CD4-positive, CD25-positive, alpha-beta regulatory T cell (primary cell): Measurements from ENCODE around the gene DCDC2C. TPM values are rescaled to one million over a fixed set of nuclear protein-coding genes. Genes with fewer than 3 reads are reported as not detected.

ENCODE experiments used
- ATAC-seq, 2 donors: fragments of 150-1000 bp; cut with Tn5 transposase; one replicate each; pipeline ENCODE4 v1.10.0; 2021; ENCODE audit warnings: low read depth in 2 of 2, moderate number of reproducible peaks in 2 of 2, moderate library complexity in 1 of 2
- DNase-seq, 3 donors: peaks; one replicate each; pipeline versions ENCODE4 v3.0.0 to v3.0.0-alpha.2; 2012 to 2022; ENCODE audit warnings: mixed read lengths in 1 of 3
- H3K27ac ChIP-seq: one replicate; pipeline ENCODE4 v1.7.0; 2013; ENCODE audit warnings: mild to moderate bottlenecking, low read length; ENCODE audit not compliant: insufficient read depth, poor library complexity, severe bottlenecking
- H3K27me3 ChIP-seq: one replicate; pipeline ENCODE4 v1.7.0; 2013; ENCODE audit warnings: low read length; ENCODE audit not compliant: control insufficient read depth, insufficient read depth
- H3K36me3 ChIP-seq: one replicate; pipeline ENCODE4 v1.7.0; 2013; ENCODE audit warnings: mild to moderate bottlenecking, low read length, moderate library complexity; ENCODE audit not compliant: control insufficient read depth, insufficient read depth
- H3K4me1 ChIP-seq: 2 replicates; pipeline ENCODE4 v1.7.0; 2013; ENCODE audit warnings: mild to moderate bottlenecking, low read length; ENCODE audit not compliant: insufficient read depth, control insufficient read depth, poor library complexity, severe bottlenecking
- H3K4me3 ChIP-seq: one replicate; pipeline ENCODE4 v1.7.0; 2013; ENCODE audit warnings: low read depth, mild to moderate bottlenecking, low read length, moderate library complexity
- H3K9me3 ChIP-seq, 2 experiments: 1 replicate in 1 of 2; 2 replicates in 1 of 2; pipeline ENCODE4 v1.7.0; 2013; ENCODE audit warnings: low read length in 2 of 2, mild to moderate bottlenecking in 1 of 2, moderate library complexity in 1 of 2; ENCODE audit not compliant: control insufficient read depth in 2 of 2
- H3K27ac Mint-ChIP-seq, 3 donors: one replicate each; pipeline ENCODE4 v1.8.0; 2020 to 2022; ENCODE audit warnings: mild to moderate bottlenecking in 3 of 3, mixed read lengths in 3 of 3, moderate library complexity in 2 of 3
- H3K27me3 Mint-ChIP-seq: one replicate; pipeline ENCODE4 v1.8.0; 2022; ENCODE audit warnings: mild to moderate bottlenecking, mixed read lengths
- H3K36me3 Mint-ChIP-seq: one replicate; pipeline ENCODE4 v1.8.0; 2020; ENCODE audit warnings: mixed read lengths
- H3K4me1 Mint-ChIP-seq, 4 donors: one replicate each; pipeline ENCODE4 v1.8.0; 2020 to 2022; ENCODE audit warnings: mixed read lengths in 4 of 4, mild to moderate bottlenecking in 1 of 4
- H3K4me3 Mint-ChIP-seq, 4 donors: one replicate each; pipeline ENCODE4 v1.8.0; 2020 to 2022; ENCODE audit warnings: mild to moderate bottlenecking in 4 of 4, mixed read lengths in 4 of 4, moderate library complexity in 3 of 4
- H3K9me3 Mint-ChIP-seq, 7 donors: one replicate each; pipeline ENCODE4 v1.8.0; 2020 to 2022; ENCODE audit warnings: mixed read lengths in 7 of 7, mild to moderate bottlenecking in 3 of 7, moderate library complexity in 2 of 7
- polyA plus RNA-seq, 4 donors: library from polyadenylated mRNA; unstranded; fragments of 300-500 nt; fragmentation: Illumina TruSeq; gene quantifications; one replicate each; pipeline ENCODE4 v1.2.3, GENCODE V29; 2021
- total RNA-seq: library from RNA; stranded (reverse); gene quantifications from one replicate; pipeline ENCODE4 v1.2.3, GENCODE V29; 2022

DCDC2C gene
- total and polyA plus RNA-seq, 5 donors from 2014 or later = not detected

DNA sequence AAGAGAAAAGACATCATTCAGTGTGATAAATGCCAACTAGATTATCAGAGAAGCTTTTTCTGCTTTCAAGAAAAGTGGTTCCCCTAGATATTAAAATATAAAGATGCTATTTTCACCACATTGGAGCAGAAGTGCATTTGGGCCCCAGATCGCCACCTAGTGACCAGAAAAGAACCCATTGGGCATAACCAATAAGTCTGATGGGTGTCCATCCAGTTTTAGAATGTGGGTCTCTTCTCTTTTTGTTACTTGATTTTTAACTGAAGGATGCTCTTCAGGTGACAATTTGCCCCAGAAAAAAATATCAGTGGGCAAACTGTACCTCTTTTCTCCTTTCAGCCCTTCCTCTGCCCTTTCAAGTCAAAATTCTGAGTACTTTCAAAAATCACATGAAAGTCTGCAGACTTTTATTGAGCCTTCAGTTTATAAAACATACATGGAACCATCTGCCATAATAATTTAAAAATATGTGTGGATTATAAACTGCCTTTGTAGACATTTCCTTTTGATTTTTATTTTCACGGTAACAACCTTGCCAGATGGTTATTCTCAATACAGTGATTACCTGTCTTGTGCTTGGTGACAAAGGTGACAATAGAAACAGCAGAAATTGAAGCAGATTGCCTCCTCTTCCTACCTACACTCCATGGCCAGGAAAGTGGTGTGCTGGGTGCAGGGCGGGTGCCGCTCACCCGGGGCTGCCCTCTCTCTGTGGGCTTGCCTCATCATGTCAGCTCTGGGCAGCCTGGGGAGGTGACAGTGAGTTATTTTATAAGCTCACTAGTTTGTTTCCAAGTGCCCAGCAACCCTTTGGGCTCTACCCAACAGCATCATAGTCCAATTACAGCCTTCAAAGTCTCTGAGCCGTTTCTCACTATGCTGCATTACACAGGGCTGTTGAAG, 124.5 kb downstream of the DCDC2C start:
- H3K27ac Mint-ChIP-seq = no peak overlapping the region

DNA sequence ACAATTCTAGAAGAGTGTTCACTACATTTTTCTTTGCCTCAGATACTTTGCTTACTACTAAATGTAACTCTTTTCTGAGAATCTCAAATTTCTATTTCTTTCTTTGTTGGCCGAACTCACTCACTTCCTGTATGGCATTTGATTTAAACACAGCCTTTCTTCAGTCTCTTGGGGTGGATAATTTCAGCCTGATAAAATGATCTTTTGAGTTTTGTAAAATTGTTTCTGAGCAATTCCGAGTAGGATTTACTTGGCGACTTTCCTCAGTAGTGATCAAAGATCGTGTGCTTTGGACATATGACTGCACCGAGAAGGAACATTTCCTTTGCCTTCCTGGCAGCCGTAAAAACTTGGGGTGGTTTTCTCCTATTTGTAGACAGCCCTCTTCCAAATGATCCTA, 127.4 kb downstream of the DCDC2C start:
- ATAC-seq (no peak), DNase-seq (no peak)
- Histone ChIP-seq H3K27ac (no peak overlapping the region), H3K27me3 (no peaks in the 10 kb centered on the region), H3K9me3 (no peaks in the 10 kb centered on the region), H3K36me3 (no peaks in the 10 kb centered on the region), H3K4me1 (no peaks in the 10 kb centered on the region), H3K4me3 (no peak overlapping the region)
- Mint-ChIP-seq H3K36me3 (no peaks in the 10 kb centered on the region), H3K9me3 (peaks cover 0 to 3% (median 0%) of the 10 kb centered on the region in 7 donors), H3K27me3 (no peaks in the 10 kb centered on the region), H3K4me1 (no peaks in the 10 kb centered on the region), H3K4me3 (no peak overlapping the region), H3K27ac (no peak overlapping the region)

More for the DNA sequence above, 124.5 kb downstream of the DCDC2C start:
- no peaks in the 10 kb centered on the region for H3K36me3 Mint-ChIP-seq
- H3K27ac ChIP-seq = no peak overlapping the region
- peaks cover 0 to 4% (median 2%) of the 10 kb centered on the region in 7 donors for H3K9me3 Mint-ChIP-seq
- H3K4me1 ChIP-seq = no peaks in the 10 kb centered on the region
- no peaks in the 10 kb centered on the region for H3K27me3 ChIP-seq
- peak in 1 of 3 donors; percentile 1 for DNase-seq
- ATAC-seq = no peak
- H3K4me1 Mint-ChIP-seq = no peaks in the 10 kb centered on the region
- H3K9me3 ChIP-seq = no peaks in the 10 kb centered on the region
- no peak overlapping the region for H3K4me3 Mint-ChIP-seq
- no peak overlapping the region for H3K4me3 ChIP-seq
- no peaks in the 10 kb centered on the region for H3K36me3 ChIP-seq
- H3K27me3 Mint-ChIP-seq = no peaks in the 10 kb centered on the region

DNA sequence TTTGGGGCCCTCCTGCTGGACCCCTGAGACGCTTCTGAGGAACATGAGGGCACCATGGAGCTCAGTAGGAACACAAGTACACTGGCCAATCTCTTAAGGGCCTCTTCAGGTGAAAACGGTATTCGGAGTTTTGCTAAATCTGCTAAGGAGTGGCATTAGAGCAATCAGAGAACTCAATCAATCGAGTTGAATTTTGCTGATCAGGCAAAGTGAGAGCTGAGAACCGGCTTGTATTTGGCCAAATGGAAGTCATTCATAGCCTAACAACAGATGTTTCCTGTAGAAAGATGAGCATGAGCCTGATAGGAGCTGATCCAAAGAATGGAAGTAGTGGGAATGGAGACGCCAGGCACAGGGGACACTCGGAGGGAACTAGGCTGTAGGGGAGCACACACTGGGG, 133.7 kb downstream of the DCDC2C start:
- H3K4me3 Mint-ChIP-seq = no peak overlapping the region
- H3K9me3 Mint-ChIP-seq = peaks cover 0 to 3% (median 0%) of the 10 kb centered on the region in 7 donors
- Histone ChIP-seq H3K27ac (no peak overlapping the region), H3K27me3 (no peaks in the 10 kb centered on the region), H3K4me3 (no peak overlapping the region), H3K36me3 (no peaks in the 10 kb centered on the region), H3K9me3 (no peaks in the 10 kb centered on the region), H3K4me1 (no peaks in the 10 kb centered on the region)
- DNase-seq = no peak
- H3K36me3 Mint-ChIP-seq = no peaks in the 10 kb centered on the region
- no peaks in the 10 kb centered on the region for H3K27me3 Mint-ChIP-seq
- no peak overlapping the region for H3K27ac Mint-ChIP-seq
- no peak for ATAC-seq
- no peaks in the 10 kb centered on the region for H3K4me1 Mint-ChIP-seq

DNA sequence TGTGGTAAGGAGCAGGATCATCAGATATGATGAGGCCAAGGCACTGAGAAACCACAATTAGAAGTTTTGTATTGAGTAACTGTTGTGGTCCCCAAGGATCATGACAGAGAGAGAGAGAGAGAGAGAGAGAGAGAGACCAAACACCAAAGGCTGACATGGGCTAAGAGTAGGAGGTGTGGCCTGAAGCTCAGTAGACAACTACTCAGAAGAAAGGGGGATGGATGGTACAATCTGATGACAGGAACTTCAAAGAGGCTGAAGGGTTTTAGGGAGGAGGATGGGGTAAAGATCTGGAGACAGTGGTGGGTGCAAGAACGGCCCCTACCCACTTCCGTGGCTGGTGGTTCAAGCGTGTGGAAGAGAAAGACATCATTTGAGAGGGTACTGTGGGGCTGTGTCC, 135.0 kb downstream of the DCDC2C start:
- Mint-ChIP-seq H3K9me3 (peaks cover 0 to 3% (median 0%) of the 10 kb centered on the region in 7 donors), H3K4me1 (no peaks in the 10 kb centered on the region), H3K4me3 (no peak overlapping the region), H3K27me3 (no peaks in the 10 kb centered on the region), H3K36me3 (no peaks in the 10 kb centered on the region), H3K27ac (no peak overlapping the region)
- Histone ChIP-seq H3K27me3 (no peaks in the 10 kb centered on the region), H3K27ac (no peak overlapping the region), H3K4me3 (no peak overlapping the region), H3K36me3 (no peaks in the 10 kb centered on the region), H3K4me1 (no peaks in the 10 kb centered on the region), H3K9me3 (no peaks in the 10 kb centered on the region)
- ATAC-seq (no peak), DNase-seq (no peak)

DNA sequence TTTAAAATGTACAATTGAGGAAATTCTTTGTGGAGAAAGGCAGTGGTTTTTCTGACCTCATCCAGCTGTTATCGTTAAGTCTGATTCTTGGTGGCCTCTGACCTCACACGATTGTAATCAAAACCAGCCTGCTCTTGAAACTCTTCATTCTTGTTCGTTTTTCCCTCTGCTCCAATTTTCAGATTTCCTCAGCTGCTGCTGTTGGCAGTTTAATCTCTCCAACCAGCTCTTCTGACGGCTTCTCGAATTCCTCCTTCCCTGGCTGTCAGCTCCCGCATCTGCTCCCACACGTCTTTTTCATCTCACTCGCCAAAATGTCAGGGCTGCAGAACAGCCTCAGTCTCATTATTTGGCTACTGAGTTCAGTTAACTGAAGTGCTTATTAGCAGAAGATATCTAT, 136.1 kb downstream of the DCDC2C start:
- H3K4me1 ChIP-seq = no peaks in the 10 kb centered on the region
- DNase-seq (no peak), ATAC-seq (no peak)
- H3K36me3 ChIP-seq = no peaks in the 10 kb centered on the region
- H3K4me3 ChIP-seq = no peak overlapping the region
- no peak overlapping the region for H3K4me3 Mint-ChIP-seq
- no peaks in the 10 kb centered on the region for H3K9me3 ChIP-seq
- H3K27me3 Mint-ChIP-seq = no peaks in the 10 kb centered on the region
- no peak overlapping the region for H3K27ac ChIP-seq
- H3K27me3 ChIP-seq = no peaks in the 10 kb centered on the region
- H3K27ac Mint-ChIP-seq = no peak overlapping the region
- no peaks in the 10 kb centered on the region for H3K36me3 Mint-ChIP-seq
- no peaks in the 10 kb centered on the region for H3K4me1 Mint-ChIP-seq
- peaks cover 0 to 3% (median 0%) of the 10 kb centered on the region in 7 donors for H3K9me3 Mint-ChIP-seq

DNA sequence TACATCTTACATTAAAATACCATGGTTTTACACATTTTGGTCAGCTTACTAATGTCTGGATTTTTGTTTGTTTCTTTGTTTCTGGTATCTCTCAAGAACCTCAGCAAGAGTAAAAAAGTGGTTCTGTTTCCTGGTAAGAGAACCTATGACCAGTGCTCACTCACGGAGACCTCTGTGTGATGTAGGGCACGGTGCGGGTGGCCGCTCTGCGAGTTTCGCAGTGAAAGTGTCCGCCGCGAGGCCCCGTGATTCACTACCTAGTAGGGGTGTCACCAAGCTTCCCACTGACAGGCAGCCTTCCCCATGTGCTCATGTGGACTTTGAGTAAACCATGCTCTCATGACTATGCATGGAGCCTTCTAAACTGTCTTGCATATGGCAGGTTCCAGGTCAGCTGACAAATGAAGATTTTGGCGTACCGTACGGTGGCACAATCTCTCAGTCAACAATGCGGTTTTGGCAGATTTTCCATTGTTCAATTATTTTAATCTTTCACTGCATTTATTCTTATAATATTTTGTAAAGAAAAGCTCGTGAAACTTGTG, 137.3 kb downstream of the DCDC2C start:
- no peak for ATAC-seq

DNA sequence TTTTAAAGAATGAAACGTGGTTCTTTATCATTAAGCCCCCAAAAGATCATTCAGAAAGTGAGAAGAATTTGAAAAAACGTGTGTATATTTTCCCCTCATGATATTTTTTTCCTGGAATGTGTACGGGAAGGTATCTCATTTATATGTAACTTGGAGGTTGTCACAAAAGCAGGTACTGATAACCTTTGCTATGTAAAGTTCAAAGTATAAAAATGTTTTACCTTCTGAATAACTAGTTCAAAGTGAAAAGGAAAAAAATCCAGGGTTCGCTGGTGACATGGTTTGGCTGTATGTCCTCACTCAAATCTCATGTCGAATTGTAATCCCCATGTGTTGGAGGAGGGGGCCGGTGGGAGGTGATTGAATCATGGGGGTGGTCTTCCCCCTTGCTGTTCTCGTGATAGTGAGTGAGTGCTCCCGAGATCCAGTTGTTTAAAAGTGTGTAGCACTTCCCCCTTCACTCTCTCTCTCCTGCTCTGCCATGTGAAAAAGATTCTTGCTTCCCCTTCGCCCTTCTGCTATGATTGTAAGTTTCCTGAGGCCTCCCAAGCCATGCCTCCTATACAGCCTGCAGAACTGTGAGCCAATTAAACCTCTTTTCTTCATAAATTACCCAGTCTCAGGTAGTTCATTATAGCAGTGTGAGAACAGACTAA, 144.2 kb downstream of the DCDC2C start:
- Mint-ChIP-seq H3K4me3 (no peak overlapping the region), H3K27me3 (peaks cover 9% of the 10 kb centered on the region), H3K9me3 (peaks cover 0 to 16% (median 6%) of the 10 kb centered on the region in 7 donors), H3K4me1 (no peaks in the 10 kb centered on the region), H3K27ac (no peak overlapping the region), H3K36me3 (no peaks in the 10 kb centered on the region)
- H3K36me3 ChIP-seq = no peaks in the 10 kb centered on the region
- DNase-seq = no peak
- ATAC-seq = no peak
- no peaks in the 10 kb centered on the region for H3K27me3 ChIP-seq
- H3K4me1 ChIP-seq = no peaks in the 10 kb centered on the region
- H3K4me3 ChIP-seq = no peak overlapping the region
- no peak overlapping the region for H3K27ac ChIP-seq
- H3K9me3 ChIP-seq = no peaks in the 10 kb centered on the region

More for the DNA sequence above, 137.3 kb downstream of the DCDC2C start:
- Histone ChIP-seq H3K27ac (no peak overlapping the region), H3K36me3 (no peaks in the 10 kb centered on the region), H3K9me3 (no peaks in the 10 kb centered on the region), H3K4me3 (no peak overlapping the region), H3K27me3 (no peaks in the 10 kb centered on the region), H3K4me1 (no peaks in the 10 kb centered on the region)
- no peak overlapping the region for H3K4me3 Mint-ChIP-seq
- no peaks in the 10 kb centered on the region for H3K27me3 Mint-ChIP-seq
- H3K36me3 Mint-ChIP-seq = no peaks in the 10 kb centered on the region
- peaks cover 0 to 3% (median 0%) of the 10 kb centered on the region in 7 donors for H3K9me3 Mint-ChIP-seq
- H3K27ac Mint-ChIP-seq = no peak overlapping the region
- no peaks in the 10 kb centered on the region for H3K4me1 Mint-ChIP-seq
- DNase-seq = no peak
